Fibroblast of villous mesenchyme (primary cell): ENCODE data around the gene TACC2. TPM values are rescaled to one million over a fixed set of nuclear protein-coding genes. Genes with fewer than 3 reads are reported as not detected.

Source experiments
- DNase-seq: peaks from one replicate; pipeline ENCODE4 v3.0.0-alpha.2; 2010; ENCODE audit warnings: low read depth
- H3K4me3 ChIP-seq: 2 replicates; pipeline ENCODE4 v1.5.1; 2011; ENCODE audit warnings: low read depth, mild to moderate bottlenecking, low read length
- total RNA-seq: library from RNA; depleted of rRNA; stranded (reverse); fragments of >200 nt; gene quantifications from 2 replicates; pipeline ENCODE4 v1.2.3, GENCODE V29; 2012
- TF ChIP-seq, protein P1 (sequence below): IDR thresholded peaks from 2 replicates; pipeline ENCODE4 v1.5.1; 2012; ENCODE audit warnings: low read depth, mild to moderate bottlenecking, low read length; ENCODE audit not compliant: insufficient read depth

The TACC2 gene
- total RNA-seq, 1 donor = 5.6 TPM

DNA sequence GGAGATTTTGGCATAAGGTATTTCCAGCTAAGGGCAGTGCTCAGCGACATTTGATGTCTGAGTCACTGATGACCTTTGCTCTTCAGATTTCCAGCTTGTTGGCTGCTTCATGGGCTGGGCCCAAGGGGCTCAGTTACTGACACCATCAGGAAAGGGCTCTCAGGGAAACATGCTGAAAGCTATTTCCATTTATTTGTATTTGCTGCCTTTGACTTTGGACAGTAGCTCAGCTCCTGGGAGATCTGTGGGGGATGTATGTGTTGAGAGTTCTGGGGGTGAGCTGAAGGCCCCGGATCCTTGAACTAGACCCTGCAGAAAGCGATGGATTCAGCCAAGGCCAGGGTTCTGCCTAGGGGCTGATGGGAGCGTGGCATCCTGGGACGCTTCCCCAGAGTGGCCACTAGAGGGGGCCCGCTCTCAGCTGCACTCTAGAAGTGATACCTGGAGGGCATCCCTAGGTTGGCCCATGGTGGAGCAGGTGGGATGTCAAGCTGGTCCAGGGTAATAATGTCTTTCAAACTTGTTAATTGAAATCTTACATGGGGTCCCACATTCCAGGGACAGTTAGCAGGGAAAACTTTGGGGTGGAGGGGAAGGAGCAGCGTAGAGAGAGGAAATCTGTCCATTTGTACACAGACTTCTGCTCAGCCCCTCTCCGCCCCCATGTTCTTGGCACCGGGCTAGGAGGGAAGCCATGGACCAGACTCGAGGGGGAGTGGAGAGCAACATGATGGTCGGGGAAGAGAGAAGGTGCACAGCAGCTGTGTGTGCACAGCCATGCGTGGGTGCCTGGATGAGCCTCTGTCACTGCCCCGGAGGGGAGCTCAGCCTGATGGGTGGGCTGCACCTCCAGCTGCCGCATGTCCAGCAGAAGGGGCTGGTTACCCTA, 279.1 kb downstream of the TACC2 start:
- H3K4me3 ChIP-seq = no peak overlapping the region
- TF ChIP-seq, protein P1, sequence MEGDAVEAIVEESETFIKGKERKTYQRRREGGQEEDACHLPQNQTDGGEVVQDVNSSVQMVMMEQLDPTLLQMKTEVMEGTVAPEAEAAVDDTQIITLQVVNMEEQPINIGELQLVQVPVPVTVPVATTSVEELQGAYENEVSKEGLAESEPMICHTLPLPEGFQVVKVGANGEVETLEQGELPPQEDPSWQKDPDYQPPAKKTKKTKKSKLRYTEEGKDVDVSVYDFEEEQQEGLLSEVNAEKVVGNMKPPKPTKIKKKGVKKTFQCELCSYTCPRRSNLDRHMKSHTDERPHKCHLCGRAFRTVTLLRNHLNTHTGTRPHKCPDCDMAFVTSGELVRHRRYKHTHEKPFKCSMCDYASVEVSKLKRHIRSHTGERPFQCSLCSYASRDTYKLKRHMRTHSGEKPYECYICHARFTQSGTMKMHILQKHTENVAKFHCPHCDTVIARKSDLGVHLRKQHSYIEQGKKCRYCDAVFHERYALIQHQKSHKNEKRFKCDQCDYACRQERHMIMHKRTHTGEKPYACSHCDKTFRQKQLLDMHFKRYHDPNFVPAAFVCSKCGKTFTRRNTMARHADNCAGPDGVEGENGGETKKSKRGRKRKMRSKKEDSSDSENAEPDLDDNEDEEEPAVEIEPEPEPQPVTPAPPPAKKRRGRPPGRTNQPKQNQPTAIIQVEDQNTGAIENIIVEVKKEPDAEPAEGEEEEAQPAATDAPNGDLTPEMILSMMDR = peak; percentile 99
- DNase-seq = peak; percentile 35

DNA sequence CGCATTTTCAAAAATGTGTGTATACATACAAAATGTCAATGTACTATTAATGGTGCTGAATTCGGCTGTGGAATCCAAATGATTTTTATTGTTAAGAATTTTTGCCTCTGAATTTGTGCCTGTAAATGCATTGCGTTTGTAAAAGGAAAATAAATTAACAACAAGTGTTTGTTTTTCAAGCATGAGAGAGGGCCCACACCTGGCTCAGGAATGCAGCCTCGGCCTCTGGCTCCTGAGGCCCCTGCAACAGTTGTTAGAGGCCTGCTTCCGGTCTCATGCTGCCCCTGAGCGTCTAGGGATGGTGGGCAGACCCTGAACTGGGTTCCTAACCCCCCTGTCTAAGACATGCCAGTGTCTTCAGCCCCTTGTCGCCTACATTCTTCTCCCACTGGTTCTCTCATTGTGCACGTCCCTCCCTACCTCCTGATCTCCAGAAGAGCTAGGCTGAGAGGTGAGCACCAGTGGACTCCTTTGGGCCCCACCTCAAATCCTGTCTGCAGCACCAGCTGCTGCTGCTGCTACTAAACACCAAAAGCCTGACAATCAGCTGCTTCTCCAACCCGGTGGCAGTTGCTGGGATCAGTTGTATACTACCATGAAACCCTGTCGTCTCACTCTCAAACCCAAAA, 280.2 kb downstream of the TACC2 start:
- H3K4me3 ChIP-seq = no peak overlapping the region
- no peak for DNase-seq
- TF ChIP-seq, protein P1 = no peak

DNA sequence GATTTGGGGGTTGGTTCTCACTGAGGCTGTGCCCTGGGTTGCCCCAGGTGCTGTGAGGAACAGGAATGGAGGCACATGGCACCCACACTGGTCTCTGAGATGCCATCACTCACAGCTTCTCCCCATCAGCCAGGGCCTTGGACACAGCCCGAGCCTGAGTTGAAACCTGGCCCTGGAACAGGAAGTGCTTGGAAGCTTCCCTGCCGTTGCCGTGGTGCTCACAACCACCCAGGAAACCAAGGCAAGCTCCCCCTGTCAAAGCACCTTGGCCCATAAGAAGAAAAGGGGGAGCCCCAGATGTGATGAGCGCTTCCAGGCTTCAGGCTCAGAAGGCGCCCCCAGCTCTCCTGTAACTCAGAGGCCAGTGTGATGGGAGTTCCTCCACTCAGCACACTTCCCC, 282.1 kb downstream of the TACC2 start, which contains the start of gene BTBD16:
BTBD16 (plus strand) TSS at position 221 of the 400 bp plus-strand sequence. CDS start 3,786 bp downstream, outside the sequence.
- no peak for DNase-seq
- TF ChIP-seq, protein P1 = no peak
- no peak within 1 kb of the TSS for H3K4me3 ChIP-seq

DNA sequence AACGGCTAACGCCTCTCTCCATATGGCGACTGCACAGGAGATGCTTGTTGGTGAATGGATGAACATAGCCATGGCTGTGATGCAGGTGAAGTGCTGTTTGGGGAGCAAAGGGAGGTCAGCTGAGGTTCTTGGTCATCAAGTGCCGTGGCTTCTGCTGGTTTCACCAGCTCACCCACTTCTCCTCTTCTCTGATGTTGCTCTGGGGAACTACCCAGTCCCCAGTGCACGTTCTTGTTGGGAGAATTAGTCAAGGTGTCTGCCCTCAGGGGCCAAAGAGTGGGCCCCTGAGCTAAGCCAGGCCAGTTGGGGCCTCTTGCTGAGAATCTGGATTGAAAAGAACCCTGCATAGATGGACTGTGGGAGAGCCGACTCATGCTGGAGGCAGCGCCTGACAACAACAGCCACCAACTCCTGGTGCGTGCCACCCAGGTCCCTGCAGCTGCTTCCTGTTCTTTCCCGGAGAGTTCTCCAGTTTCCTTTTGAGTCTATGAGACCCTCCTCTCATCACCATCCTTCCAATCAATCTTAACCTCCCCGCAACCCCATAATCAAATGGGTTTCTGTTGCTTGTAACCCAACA, 285.1 kb downstream of the TACC2 start:
- H3K4me3 ChIP-seq = no peak overlapping the region
- TF ChIP-seq, protein P1 = no peak
- no peak for DNase-seq

DNA sequence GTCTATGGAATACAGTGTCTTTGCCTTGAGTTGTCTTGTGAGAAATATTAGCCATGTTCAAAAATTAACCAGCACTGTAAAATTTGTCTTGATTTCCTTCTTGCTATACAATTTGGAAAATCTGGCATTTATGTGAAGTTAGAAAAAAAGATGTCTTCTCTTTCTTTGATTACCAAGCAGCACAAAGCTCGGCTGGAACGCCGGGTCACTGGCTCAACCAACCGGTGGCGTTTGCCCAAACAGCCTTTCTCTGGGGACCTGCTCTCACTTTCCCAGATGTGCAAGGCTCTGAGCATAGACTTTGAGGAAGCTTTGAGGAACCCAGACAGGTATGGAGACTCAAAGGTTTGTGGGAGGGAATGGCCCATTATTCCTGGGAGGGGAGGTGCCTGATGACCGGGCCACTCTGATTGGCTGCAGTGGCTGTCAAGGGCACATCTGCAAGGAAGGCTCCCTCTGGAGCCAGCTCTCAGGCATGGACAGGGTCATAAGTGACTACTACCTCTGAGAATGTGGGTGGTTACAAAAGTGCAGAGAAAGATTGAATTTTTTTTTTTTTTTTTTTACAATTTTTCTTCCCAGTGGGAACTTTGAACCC, 287.7 kb downstream of the TACC2 start:
- TF ChIP-seq, protein P1 = no peak
- H3K4me3 ChIP-seq = no peak overlapping the region
- DNase-seq = peak; percentile 28

DNA sequence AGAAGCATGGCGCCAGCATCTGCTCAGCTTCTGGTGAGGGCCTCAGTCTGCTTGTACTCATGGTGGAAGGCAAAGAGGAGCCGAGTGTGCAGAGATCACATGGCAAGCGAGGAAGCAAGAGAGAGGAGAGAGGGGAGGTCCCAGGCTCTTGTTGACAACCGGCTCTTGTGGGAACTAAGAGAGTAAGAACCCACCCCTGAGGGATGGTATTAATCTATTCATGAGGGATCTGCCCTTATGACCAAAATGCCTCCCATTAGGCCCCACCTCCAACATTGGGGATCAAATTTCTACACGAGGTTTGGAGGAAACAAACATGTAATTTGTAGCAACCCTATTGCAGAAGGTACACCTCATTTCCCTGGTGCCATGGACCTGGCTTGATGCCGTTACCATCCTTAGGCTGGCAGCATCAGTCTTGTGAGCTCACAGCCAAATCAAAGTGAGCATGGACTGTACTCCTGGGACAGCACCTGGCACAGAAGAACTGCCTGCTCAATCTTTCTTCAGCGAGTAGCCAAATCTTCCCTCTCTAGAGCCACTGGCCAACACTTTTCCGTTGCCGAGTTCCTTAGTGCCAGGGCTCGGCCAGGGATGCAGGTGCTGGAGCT, 288.7 kb downstream of the TACC2 start:
- TF ChIP-seq, protein P1 = no peak
- no peak for DNase-seq
- no peak overlapping the region for H3K4me3 ChIP-seq
